GM12891 (cell line): Measurements from ENCODE around the gene TRIM38.

Experiments used
- DNase-seq: peaks from one replicate; pipeline ENCODE4 v3.0.0; 2011; ENCODE audit warnings: low spot score; ENCODE audit not compliant: insufficient read length
- FAIRE-seq: peaks from 2 replicates; lab custom pipeline; 2011; peaks lifted over from hg19 to GRCh38; lab: Jason Lieb, UNC
- PAX5 ChIP-seq: IDR thresholded peaks from 2 replicates; pipeline ENCODE4 v1.6.1; 2011; ENCODE audit warnings: low read length, moderate library complexity, mild to moderate bottlenecking; ENCODE audit not compliant: insufficient read depth, severe bottlenecking
- POLR2A ChIP-seq: IDR thresholded peaks from 2 replicates; pipeline ENCODE4 v1.6.1; 2011; ENCODE audit warnings: low read depth, low read length, control low read depth
- POLR2AphosphoS5 ChIP-seq: IDR thresholded peaks from 2 replicates; pipeline ENCODE4 v1.6.1; 2011; ENCODE audit warnings: low read depth, low read length, control low read depth
- POU2F2 ChIP-seq: IDR thresholded peaks from 2 replicates; pipeline ENCODE4 v1.6.1; 2011; ENCODE audit warnings: low read depth, mild to moderate bottlenecking, control low read depth, low read length, moderate library complexity
- SPI1 ChIP-seq: IDR thresholded peaks from 2 replicates; pipeline ENCODE4 v1.6.1; 2011; ENCODE audit warnings: low read depth, low read length, control low read depth
- TAF1 ChIP-seq: IDR thresholded peaks from 2 replicates; pipeline ENCODE4 v1.6.1; 2011; ENCODE audit warnings: low read depth, low read length, control low read depth

The TRIM38 gene

GRCh38 chr6:26024651-26025046 lies 62.0 kb downstream of the TRIM38 start:
- TF ChIP-seq POLR2AphosphoS5 (no peak), TAF1 (no peak), POU2F2 (no peak), SPI1 (no peak), PAX5 (no peak)
- DNase-seq, result no peak
- no peak for FAIRE-seq

GRCh38 chr6:26025047-26025893 lies 62.7 kb downstream of the TRIM38 start:
- no peak for TF ChIP-seq PAX5
- no peak for TF ChIP-seq SPI1
- no peak for TF ChIP-seq POLR2A
- no peak for TF ChIP-seq POU2F2
- TF ChIP-seq TAF1, result no peak
- no peak for TF ChIP-seq POLR2AphosphoS5
- FAIRE-seq, result no peak
- no peak for DNase-seq

DNA sequence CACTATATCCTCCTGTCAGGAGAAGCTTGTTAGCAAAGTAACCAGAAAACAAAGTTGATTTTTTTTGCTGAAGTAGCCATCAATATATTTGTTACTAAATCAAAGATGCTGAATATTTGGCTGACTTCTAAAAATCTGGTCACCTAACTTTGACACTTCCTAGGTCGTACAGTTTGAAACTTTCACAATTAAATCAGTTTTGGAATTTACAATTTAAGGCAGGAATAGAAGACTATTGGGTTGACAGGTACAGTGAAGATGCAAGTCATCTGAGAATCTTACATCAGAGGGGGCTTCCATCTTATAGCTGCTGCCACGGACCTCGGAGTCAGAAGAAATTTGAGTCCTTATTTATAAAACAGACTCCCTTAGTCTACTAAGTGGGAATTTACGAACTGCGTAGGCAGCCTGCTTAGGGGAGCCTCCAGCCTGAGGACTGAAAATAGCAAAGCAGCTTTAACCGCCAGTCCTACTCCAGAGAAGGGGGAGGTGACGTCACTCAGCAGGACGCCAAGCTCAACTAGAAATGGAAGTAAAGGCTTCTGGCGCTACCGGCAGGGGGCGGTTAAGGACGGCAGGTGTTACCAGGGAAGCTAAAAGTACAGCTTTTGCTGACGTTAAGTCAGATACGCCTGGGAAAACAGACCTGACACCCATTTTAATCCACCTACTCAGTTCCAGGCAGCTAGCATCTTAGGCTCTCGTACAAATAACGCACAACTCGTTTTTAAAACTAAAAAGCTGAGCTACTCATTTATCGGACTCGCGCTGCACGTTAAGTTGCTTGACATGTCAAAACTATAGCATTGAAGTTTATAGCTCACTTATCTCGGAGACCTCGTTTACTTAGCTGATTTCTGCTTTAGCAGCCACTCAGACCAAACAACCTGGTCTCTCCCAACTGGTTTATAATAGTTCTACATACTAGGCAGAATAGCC lies 63.6 kb downstream of the TRIM38 start:
- TF ChIP-seq POLR2A, result no peak
- TF ChIP-seq POLR2AphosphoS5, result no peak
- TF ChIP-seq POU2F2, result peak; percentile 79
- TF ChIP-seq SPI1, result no peak
- 0 out of 2 replicates have a peak, but pooled peaks have one; percentile 22 for TF ChIP-seq TAF1
- TF ChIP-seq PAX5, result no peak
- FAIRE-seq (peak; percentile 92), DNase-seq (no peak)

DNA sequence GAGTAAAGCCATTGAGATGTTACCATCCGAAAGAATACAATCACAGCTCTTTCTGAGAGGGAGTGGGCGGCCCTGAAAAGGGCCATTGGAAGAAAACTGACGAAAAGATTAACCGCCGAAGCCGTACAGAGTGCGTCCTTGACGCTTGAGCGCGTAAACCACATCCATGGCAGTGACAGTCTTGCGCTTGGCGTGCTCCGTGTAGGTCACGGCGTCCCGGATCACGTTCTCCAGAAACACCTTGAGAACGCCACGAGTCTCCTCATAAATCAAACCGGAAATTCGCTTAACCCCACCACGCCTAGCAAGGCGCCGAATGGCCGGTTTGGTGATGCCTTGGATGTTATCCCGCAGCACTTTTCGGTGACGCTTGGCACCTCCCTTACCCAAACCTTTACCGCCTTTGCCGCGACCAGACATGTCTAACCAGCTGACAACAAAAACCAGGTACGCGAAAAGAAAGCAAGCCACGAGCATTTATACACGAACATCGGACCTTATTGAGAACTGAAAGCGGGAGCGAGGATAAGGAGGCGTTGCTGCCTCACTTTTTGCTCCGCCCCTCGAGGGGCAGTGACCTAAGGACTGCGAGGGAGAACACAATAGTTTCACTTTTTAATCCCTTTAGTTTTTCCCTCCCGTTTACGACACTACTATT lies 64.4 kb downstream of the TRIM38 start:
- peak; percentile 97 for FAIRE-seq
- DNase-seq, result no peak
- TF ChIP-seq POLR2A, result peak; percentile 98
- TF ChIP-seq POU2F2, result peak; percentile 79
- TF ChIP-seq PAX5, result no peak
- peak; percentile 99 for TF ChIP-seq POLR2AphosphoS5
- TF ChIP-seq TAF1, result peak; percentile 82

GRCh38 chr6:26027491-26028211 lies 65.0 kb downstream of the TRIM38 start:
- FAIRE-seq, result no peak
- no peak for DNase-seq
- TF ChIP-seq SPI1, result no peak
- no peak for TF ChIP-seq PAX5
- TF ChIP-seq POU2F2, result no peak
- TF ChIP-seq POLR2AphosphoS5, result no peak
- no peak for TF ChIP-seq TAF1
- no peak for TF ChIP-seq POLR2A

GRCh38 chr6:26028212-26028745 lies 65.7 kb downstream of the TRIM38 start:
- DNase-seq (no peak), FAIRE-seq (no peak)
- no peak for TF ChIP-seq POU2F2
- TF ChIP-seq POLR2AphosphoS5, result no peak
- TF ChIP-seq POLR2A, result no peak
- no peak for TF ChIP-seq SPI1
- TF ChIP-seq TAF1, result no peak
- TF ChIP-seq PAX5, result no peak

- no peak for TF ChIP-seq PAX5
- no peak for TF ChIP-seq POLR2A
- TF ChIP-seq TAF1, result no peak
- TF ChIP-seq POLR2AphosphoS5, result no peak
- no peak for TF ChIP-seq POU2F2
- TF ChIP-seq SPI1, result no peak
- FAIRE-seq, result no peak
- DNase-seq, result no peak
Measured at GRCh38 chr6:26028746-26029569, 66.4 kb downstream of the TRIM38 start.
